ENCODE measurements around the gene ACSL1.

DNA sequence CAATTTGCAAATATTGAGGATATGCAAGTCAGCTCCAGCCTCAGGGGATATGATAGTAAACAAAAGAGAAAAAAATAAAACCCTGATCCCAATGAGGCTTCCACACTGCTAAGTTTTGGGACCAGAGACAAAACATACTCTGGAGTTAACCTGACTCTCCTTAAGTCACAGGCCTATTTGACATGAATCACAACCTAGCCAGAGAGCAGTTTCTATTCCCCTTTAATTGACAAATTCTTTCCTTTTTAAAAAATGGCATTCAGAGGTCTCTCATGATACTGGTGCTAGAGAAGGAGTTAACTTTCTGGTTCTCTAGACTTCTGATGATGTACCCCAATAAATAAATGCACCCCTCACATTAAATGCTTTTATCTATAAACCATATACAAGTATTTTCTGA lies 8.8 kb downstream of the ACSL1 start:
- TF ChIP-seq TAF1 (IDR thresholded peaks at IDR 0.05; ENCODE audit: borderline replicate concordance, insufficient read depth, low read length) (no peak), POLR2AphosphoS5 (IDR thresholded peaks at IDR 0.05; ENCODE audit: low read depth, low read length) (no peak)
- TF ChIP-seq, protein P1, sequence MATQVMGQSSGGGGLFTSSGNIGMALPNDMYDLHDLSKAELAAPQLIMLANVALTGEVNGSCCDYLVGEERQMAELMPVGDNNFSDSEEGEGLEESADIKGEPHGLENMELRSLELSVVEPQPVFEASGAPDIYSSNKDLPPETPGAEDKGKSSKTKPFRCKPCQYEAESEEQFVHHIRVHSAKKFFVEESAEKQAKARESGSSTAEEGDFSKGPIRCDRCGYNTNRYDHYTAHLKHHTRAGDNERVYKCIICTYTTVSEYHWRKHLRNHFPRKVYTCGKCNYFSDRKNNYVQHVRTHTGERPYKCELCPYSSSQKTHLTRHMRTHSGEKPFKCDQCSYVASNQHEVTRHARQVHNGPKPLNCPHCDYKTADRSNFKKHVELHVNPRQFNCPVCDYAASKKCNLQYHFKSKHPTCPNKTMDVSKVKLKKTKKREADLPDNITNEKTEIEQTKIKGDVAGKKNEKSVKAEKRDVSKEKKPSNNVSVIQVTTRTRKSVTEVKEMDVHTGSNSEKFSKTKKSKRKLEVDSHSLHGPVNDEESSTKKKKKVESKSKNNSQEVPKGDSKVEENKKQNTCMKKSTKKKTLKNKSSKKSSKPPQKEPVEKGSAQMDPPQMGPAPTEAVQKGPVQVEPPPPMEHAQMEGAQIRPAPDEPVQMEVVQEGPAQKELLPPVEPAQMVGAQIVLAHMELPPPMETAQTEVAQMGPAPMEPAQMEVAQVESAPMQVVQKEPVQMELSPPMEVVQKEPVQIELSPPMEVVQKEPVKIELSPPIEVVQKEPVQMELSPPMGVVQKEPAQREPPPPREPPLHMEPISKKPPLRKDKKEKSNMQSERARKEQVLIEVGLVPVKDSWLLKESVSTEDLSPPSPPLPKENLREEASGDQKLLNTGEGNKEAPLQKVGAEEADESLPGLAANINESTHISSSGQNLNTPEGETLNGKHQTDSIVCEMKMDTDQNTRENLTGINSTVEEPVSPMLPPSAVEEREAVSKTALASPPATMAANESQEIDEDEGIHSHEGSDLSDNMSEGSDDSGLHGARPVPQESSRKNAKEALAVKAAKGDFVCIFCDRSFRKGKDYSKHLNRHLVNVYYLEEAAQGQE (IDR thresholded peaks at IDR 0.05; ENCODE audit: insufficient read depth in 1 of 2, low read depth in 2 of 2, low read length in 2 of 2): no peak
